ENCODE results near the gene CCDC6. TPM values are rescaled to one million over a fixed set of nuclear protein-coding genes. Genes with fewer than 3 reads are reported as not detected.

CCDC6 gene
- polyA plus RNA-seq, 2 of the 4 experiments (the other 2 are of a cell fraction) = 21.4 to 43.5 TPM

- Histone ChIP-seq H3K4me2 (no peak overlapping the region), H3K4me1 (no peaks in the 10 kb centered on the region), H3K9me3 (no peaks in the 10 kb centered on the region), H3K4me3 (no peak overlapping the region), H3K27ac (no peak overlapping the region)
- WGBS (ENCODE audit: missing lambda C conversion rate) = 46% methylated on average over 5 of the region's 5 CpGs
- FAIRE-seq (no peak), DNase-seq (ENCODE audit: low read depth in 1 of 2, low spot score in 1 of 2) (no peak), ATAC-seq (no peak)
- TF ChIP-seq KDM1A (IDR thresholded peaks at IDR 0.05; ENCODE audit: low read depth) (no peak), FOSL2 (IDR thresholded peaks at IDR 0.05) (no peak), FOSL2 (CRISPR knock-in tag; IDR thresholded peaks at IDR 0.05) (no peak), ZC3H11A (IDR thresholded peaks at IDR 0.05) (no peak), EHMT2 (IDR thresholded peaks at IDR 0.05; ENCODE audit: low read depth) (no peak)
- POLR2A ChIA-PET = no interaction called here
- CTCF ChIA-PET = no interaction called here
Measured at GRCh38 chr10:59741583-59741982, 164.8 kb downstream of the CCDC6 start.

- Histone ChIP-seq H3K9me3 (no peaks in the 10 kb centered on the region), H3K4me3 (no peak overlapping the region), H3K4me2 (no peak overlapping the region), H3K27ac (no peak overlapping the region), H3K4me1 (no peaks in the 10 kb centered on the region)
- TF ChIP-seq KDM5A (IDR thresholded peaks at IDR 0.05) (no peak), HEYL (CRISPR knock-in tag; IDR thresholded peaks at IDR 0.05) (no peak), SREBF2 (IDR thresholded peaks at IDR 0.05) (no peak), E2F6 (IDR thresholded peaks at IDR 0.05; ENCODE audit: borderline replicate concordance, low read depth) (no peak), CBX2 (IDR thresholded peaks at IDR 0.05; ENCODE audit: borderline replicate concordance, low read depth) (no peak), CHD2 (IDR thresholded peaks at IDR 0.05; ENCODE audit: low read length, partially characterized antibody) (no peak), USF2 (IDR thresholded peaks at IDR 0.05) (no peak)
- CTCF ChIA-PET = no interaction called here
- no peak for FAIRE-seq
- DNase-seq (ENCODE audit: low read depth in 1 of 2, low spot score in 1 of 2) = no peak
- POLR2A ChIA-PET = interaction anchor here (0.6 kb wide), 1 partner anchor 1467 kb away, joined by 4 read pairs; no protein-coding TSS in a partner anchor
- ATAC-seq = no peak
Measured at GRCh38 chr10:59741048-59741447, 165.3 kb downstream of the CCDC6 start.

Other genes with a start within 250 kb of the CCDC6 start
- 0.48 and 0.49 TPM in 2 replicates for gene SLC16A9, start 196.7 kb downstream of the CCDC6 start, polyA plus RNA-seq (2011; rRNA removed)
- 0.04 to 0.05 TPM (median 0.04 TPM) in 3 replicates for gene SLC16A9, start 196.7 kb downstream of the CCDC6 start, polyA plus RNA-seq (2017; fragmentation: RNase III; extraction: RNeasy Plus Mini Kit Qiagen cat#74134 plus additional on column Dnase treatment)
- gene MRLN, start 153.1 kb downstream of the CCDC6 start, polyA plus RNA-seq (2011; rRNA removed) = not detected in 2 replicates
- not detected in 3 replicates for gene MRLN, start 153.1 kb downstream of the CCDC6 start, polyA plus RNA-seq (2017; fragmentation: RNase III; extraction: RNeasy Plus Mini Kit Qiagen cat#74134 plus additional on column Dnase treatment)

All from A549 (cell line).